GM12878 (cell line): ENCODE measurements around the gene YPEL3. TPM values are rescaled to one million over a fixed set of nuclear protein-coding genes. Genes with fewer than 3 reads are reported as not detected.

Source experiments
- ATAC-seq: fragments of 200-7000 bp; cut with Tn5 transposase; 3 replicates; pipeline ENCODE4 v1.9.1; 2020; ENCODE audit warnings: mild to moderate bottlenecking, moderate library complexity
- BruUV-seq: library from RNA; stranded (reverse); fragments of 400-500 nt; replicated peaks from 2 replicates; lab custom pipeline; 2021; lab: Mats Ljungman, UMichigan
- CTCF ChIA-PET: fragments of 300-600 bp; sonication (Branson Sonifier 250); formaldehyde crosslinking; extraction: SDS; loops from one replicate; lab custom pipeline; 2021; ENCODE audit warnings: inconsistent platforms; lab: Yijun Ruan, JAX
- POLR2A ChIA-PET: fragments of 350-600 bp; formaldehyde crosslinking; extraction: SDS; loops from one replicate; lab custom pipeline; 2021; ENCODE audit warnings: inconsistent platforms; lab: Charles Lee
- RAD21 ChIA-PET: fragments of 300-600 bp; sonication (Branson Sonifier 250); formaldehyde crosslinking; loops from one replicate; lab custom pipeline; 2023; ENCODE audit warnings: antibody characterized with exemption; ENCODE audit not compliant: unreplicated experiment; lab: Charles Lee
- SMC1A ChIA-PET: fragments of 300-600 bp; sonication (Branson Sonifier 250); formaldehyde crosslinking; loops from one replicate; lab custom pipeline; 2023; ENCODE audit not compliant: unreplicated experiment, uncharacterized antibody; lab: Charles Lee
- DNase-seq: peaks from one replicate; pipeline ENCODE4 v3.0.0-alpha.2; 2011; ENCODE audit warnings: low read depth, low spot score
- FAIRE-seq: peaks from 3 replicates; lab custom pipeline; 2011; peaks lifted over from hg19 to GRCh38; lab: Jason Lieb, UNC
- H2AFZ ChIP-seq: 2 replicates; pipeline ENCODE4 v1.6.0; 2011; ENCODE audit warnings: low read depth, low read length, control low read depth; ENCODE audit not compliant: control insufficient read depth
- H3K27ac ChIP-seq: 2 replicates; pipeline ENCODE4 v1.5.1; 2011; ENCODE audit warnings: control low read depth; ENCODE audit not compliant: control insufficient read depth, insufficient read depth
- H3K27me3 ChIP-seq, 2 experiments: replicated peaks in 1 of 2; 2 replicates each; pipeline versions ENCODE4 v1.6.0 to v1.6.1; 2011; ENCODE audit warnings: low read length in 1 of 2; ENCODE audit not compliant: control insufficient read depth in 2 of 2, insufficient read depth in 2 of 2
- H3K36me3 ChIP-seq, 2 experiments: 2 replicates each; pipeline ENCODE4 v1.5.1; 2011; ENCODE audit warnings: low read length in 1 of 2; ENCODE audit not compliant: control insufficient read depth in 2 of 2, insufficient read depth in 2 of 2
- H3K4me1 ChIP-seq: 2 replicates; pipeline ENCODE4 v1.6.1; 2011; ENCODE audit warnings: mild to moderate bottlenecking, low read length, moderate library complexity, mixed read lengths; ENCODE audit not compliant: control insufficient read depth, insufficient read depth
- H3K4me2 ChIP-seq: 2 replicates; pipeline ENCODE4 v1.6.0; 2011; ENCODE audit warnings: control low read depth; ENCODE audit not compliant: control insufficient read depth, insufficient read depth
- H3K4me3 ChIP-seq: fragments of 200-600 bp; sonication (generic); 2 replicates; pipeline ENCODE4 v1.5.1; 2016
- H3K79me2 ChIP-seq: 2 replicates; pipeline ENCODE4 v1.6.0; 2011; ENCODE audit warnings: low read length; ENCODE audit not compliant: control insufficient read depth, insufficient read depth
- H3K9ac ChIP-seq: 2 replicates; pipeline ENCODE4 v1.8.0; 2011; ENCODE audit warnings: low read length, control low read depth, mixed read lengths; ENCODE audit not compliant: control insufficient read depth, insufficient read depth
- H3K9me3 ChIP-seq: replicated peaks from 3 replicates; pipeline ENCODE4 v1.5.1; 2011; ENCODE audit warnings: mild to moderate bottlenecking, low read length; ENCODE audit not compliant: control insufficient read depth, insufficient read depth
- H4K20me1 ChIP-seq: 2 replicates; pipeline ENCODE4 v1.6.0; 2011; ENCODE audit not compliant: control insufficient read depth, insufficient read depth
- ATF3 ChIP-seq: IDR thresholded peaks from 2 replicates; pipeline ENCODE4 v1.6.1; 2011; ENCODE audit warnings: low read depth, mild to moderate bottlenecking, low read length, moderate library complexity, borderline replicate concordance; ENCODE audit errors: extremely low read depth
- FOXK2 ChIP-seq: fragments of 450-650 bp; IDR thresholded peaks from 2 replicates; pipeline ENCODE4 v1.6.1; 2017; ENCODE audit warnings: mild to moderate bottlenecking, moderate library complexity
- HDAC6 ChIP-seq: fragments of 200-600 bp; sonication (generic); IDR thresholded peaks from one replicate; pipeline ENCODE4 v1.8.0; 2017; ENCODE audit warnings: antibody characterized with exemption; ENCODE audit not compliant: unreplicated experiment
- IKZF2 ChIP-seq, 2 experiments: fragments of 450-650 bp; IDR thresholded peaks; 2 replicates each; pipeline ENCODE4 v1.6.1; 2017; ENCODE audit warnings: mild to moderate bottlenecking in 2 of 2, moderate library complexity in 2 of 2
- MTA3 ChIP-seq: IDR thresholded peaks from 2 replicates; pipeline ENCODE4 v1.6.1; 2012; ENCODE audit warnings: low read length, inconsistent platforms, borderline replicate concordance
- MYC ChIP-seq: IDR thresholded peaks from 2 replicates; pipeline ENCODE4 v1.6.1; 2011; ENCODE audit warnings: mild to moderate bottlenecking, low read length, moderate library complexity, inconsistent platforms; ENCODE audit not compliant: insufficient read depth, insufficient replicate concordance, insufficient read length, severe bottlenecking
- NFYA ChIP-seq: IDR thresholded peaks from 2 replicates; pipeline ENCODE4 v1.6.1; 2011; ENCODE audit warnings: low read depth, mild to moderate bottlenecking, low read length, improper control_type of control experiment, borderline replicate concordance
- NKRF ChIP-seq: fragments of 450-650 bp; conservative IDR thresholded peaks from 2 replicates; pipeline ENCODE4 v1.6.1; 2017; ENCODE audit warnings: mild to moderate bottlenecking, moderate library complexity
- NR2C2 ChIP-seq: IDR thresholded peaks from 2 replicates; pipeline ENCODE4 v1.6.1; 2011; ENCODE audit warnings: borderline replicate concordance, low read depth; ENCODE audit not compliant: control insufficient read depth, insufficient read length
- POLR2A ChIP-seq: IDR thresholded peaks from 2 replicates; pipeline ENCODE4 v1.6.1; 2011; ENCODE audit warnings: low read depth, mild to moderate bottlenecking, low read length
- RAD21 ChIP-seq: IDR thresholded peaks from 2 replicates; pipeline ENCODE4 v1.6.1; 2011; ENCODE audit warnings: mild to moderate bottlenecking, low read depth, low read length, moderate library complexity; ENCODE audit not compliant: insufficient read depth
- RB1 ChIP-seq: fragments of 450-650 bp; formaldehyde crosslinking; IDR thresholded peaks from 2 replicates; pipeline ENCODE4 v1.6.1; 2017; ENCODE audit warnings: mild to moderate bottlenecking, borderline replicate concordance
- SREBF1 ChIP-seq: IDR thresholded peaks from 2 replicates; pipeline ENCODE4 v1.6.1; 2012; ENCODE audit warnings: mild to moderate bottlenecking, low read length
- SUZ12 ChIP-seq: fragments of 200-600 bp; sonication (generic); IDR thresholded peaks from one replicate; pipeline ENCODE4 v1.6.1; 2018; ENCODE audit warnings: antibody characterized with exemption, mild to moderate bottlenecking; ENCODE audit not compliant: unreplicated experiment
- WGBS: methylation state at CpG from one replicate; pipeline ENCODE4 v1.1.6; 2016; ENCODE audit warnings: low lambda C conversion rate; ENCODE audit not compliant: insufficient replicate concordance, insufficient coverage; ENCODE audit errors: missing lambda C conversion rate; 5-methylcytosine and 5-hydroxymethylcytosine counted together
- in situ Hi-C: fragments of 300-500 bp; cut with MboI; formaldehyde crosslinking; loops from 9 replicates; pipeline ENCODE4 v1.14.3; 2018; ENCODE audit warnings: mixed read lengths
- intact Hi-C: fragments of 100-400 bp; cut with micrococcal nuclease; formaldehyde crosslinking; loops from one replicate; pipeline ENCODE4 v1.14.2; 2022; ENCODE audit not compliant: unreplicated experiment
- polyA plus RNA-seq, 11 experiments: library from polyadenylated mRNA; depleted of rRNA in 4 of 11; unstranded in 6 of 11; stranded (reverse) in 5 of 11; fragments of >200 nt; fragmentation: Nextera tagmentation in 4 of 11; fragmentation: Illumina TruSeq in 1 of 11; extraction: Ambion mirVana in 4 of 11; extraction: Trizol in 1 of 11; gene quantifications; 1 replicate in 1 of 11; 2 replicates in 10 of 11; pipeline versions ENCODE4 v1.2.1 to v1.2.3, GENCODE V29; 2011 to 2016; ENCODE audit warnings: inconsistent platforms in 2 of 11, missing spikeins in 2 of 11, low read depth in 1 of 11
- total RNA-seq, 4 experiments: library from RNA; depleted of rRNA in 3 of 4; stranded (reverse); fragments of >200 nt in 3 of 4; fragmentation: Illumina TruSeq in 1 of 4; extraction: Trizol in 1 of 4; gene quantifications; 2 replicates each; pipeline versions ENCODE4 v1.2.1 to v1.2.3, GENCODE V29; 2013 to 2021
- TF ChIP-seq, protein P1 (sequence below): fragments of 450-650 bp; IDR thresholded peaks from 2 replicates; pipeline ENCODE4 v1.6.1; 2017; ENCODE audit warnings: low read depth, mild to moderate bottlenecking, moderate library complexity

The YPEL3 gene
- total and polyA plus RNA-seq, 10 of the 15 experiments (the other 5 are each of a cell fraction or from before 2014, with no cell fraction given) = 1.3 to 22.0 (median 12.1) TPM

DNA sequence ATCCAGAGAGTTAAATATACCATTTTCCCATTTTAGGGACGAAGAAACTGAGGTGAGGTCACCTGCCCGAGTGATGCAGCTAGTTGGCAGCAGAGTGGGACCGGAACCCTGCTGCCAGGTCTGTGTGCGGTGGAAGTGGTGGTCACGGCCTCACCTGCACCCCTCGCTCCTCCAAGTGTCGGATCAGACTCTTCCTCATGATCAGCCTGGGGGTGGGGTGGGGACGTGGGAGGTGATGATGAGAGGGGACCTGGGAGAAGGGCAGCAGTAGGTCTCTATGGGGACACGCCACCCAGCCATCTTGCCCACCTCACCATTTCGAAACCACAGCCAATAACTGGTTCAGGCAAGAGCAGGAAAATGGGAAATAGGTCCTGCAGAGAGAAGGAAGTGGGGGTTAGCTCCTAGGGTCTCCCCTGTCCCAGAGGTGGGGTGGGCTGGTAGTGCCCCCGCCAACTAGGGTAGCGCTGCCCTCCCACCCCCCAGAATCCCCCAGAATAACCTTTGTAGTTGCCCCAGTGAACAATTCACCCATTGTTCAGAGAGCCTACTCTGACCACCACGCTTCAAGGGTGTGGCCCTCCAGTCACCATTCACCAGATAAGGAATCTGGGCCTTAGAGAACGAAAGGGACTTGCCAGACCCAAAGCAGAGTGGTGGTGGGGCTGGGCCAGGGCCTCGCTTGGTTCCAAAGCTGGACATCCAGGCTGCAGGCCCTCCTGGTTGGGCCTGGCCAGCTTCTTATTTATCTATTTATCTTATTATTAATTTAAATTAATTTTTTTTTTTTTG, 12.2 kb upstream of the YPEL3 start (continued):
- TF ChIP-seq RB1 = no peak
- TF ChIP-seq HDAC6 = no peak
- no peak for TF ChIP-seq SUZ12
- TF ChIP-seq FOXK2 = no peak
- TF ChIP-seq, protein P1, sequence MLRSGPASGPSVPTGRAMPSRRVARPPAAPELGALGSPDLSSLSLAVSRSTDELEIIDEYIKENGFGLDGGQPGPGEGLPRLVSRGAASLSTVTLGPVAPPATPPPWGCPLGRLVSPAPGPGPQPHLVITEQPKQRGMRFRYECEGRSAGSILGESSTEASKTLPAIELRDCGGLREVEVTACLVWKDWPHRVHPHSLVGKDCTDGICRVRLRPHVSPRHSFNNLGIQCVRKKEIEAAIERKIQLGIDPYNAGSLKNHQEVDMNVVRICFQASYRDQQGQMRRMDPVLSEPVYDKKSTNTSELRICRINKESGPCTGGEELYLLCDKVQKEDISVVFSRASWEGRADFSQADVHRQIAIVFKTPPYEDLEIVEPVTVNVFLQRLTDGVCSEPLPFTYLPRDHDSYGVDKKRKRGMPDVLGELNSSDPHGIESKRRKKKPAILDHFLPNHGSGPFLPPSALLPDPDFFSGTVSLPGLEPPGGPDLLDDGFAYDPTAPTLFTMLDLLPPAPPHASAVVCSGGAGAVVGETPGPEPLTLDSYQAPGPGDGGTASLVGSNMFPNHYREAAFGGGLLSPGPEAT = no peak
- no peak for TF ChIP-seq RAD21

GRCh38 chr16:30104492-30104891, 8.5 kb upstream of the YPEL3 start:
- in situ Hi-C loops = no loop called here
- ATAC-seq = no peak

More at GRCh38 chr16:30104492-30104891, 8.5 kb upstream of the YPEL3 start:
- no peaks in the 10 kb centered on the region for H3K36me3 ChIP-seq
- no peaks in the 10 kb centered on the region for H3K79me2 ChIP-seq
- ChIA-PET SMC1A (interaction anchor here (1.2 to 2.5 kb wide), 2 partner anchors 12 to 39 kb away, joined by 3 to 11 read pairs; partner anchors contain the start of gene TBX6), CTCF (interaction anchor here (0.9 to 4.0 kb wide), 2 partner anchors 12 to 24 kb away, joined by 3 to 22 read pairs; partner anchors contain the start of gene TBX6), RAD21 (no interaction called here)
- H2AFZ ChIP-seq = no peak overlapping the region
- no peak overlapping the region for H3K27ac ChIP-seq
- intact Hi-C loops = no loop called here
- FAIRE-seq (no peak), DNase-seq (no peak)
- H3K27me3 ChIP-seq = no peaks in the 10 kb centered on the region
- H3K9ac ChIP-seq = no peak overlapping the region
- no peaks in the 10 kb centered on the region for H3K4me1 ChIP-seq
- no TSS peak for BruUV-seq
- H4K20me1 ChIP-seq = no peaks in the 10 kb centered on the region
- H3K4me2 ChIP-seq = no peak overlapping the region
- no peak overlapping the region for H3K4me3 ChIP-seq
- no peaks in the 10 kb centered on the region; the same call in 2 of the 3 replicates for H3K9me3 ChIP-seq
- TF ChIP-seq NKRF (no peak), IKZF2 (IDR thresholded peaks at IDR 0.05) (no peak), ATF3 (no peak), POLR2A (no peak), NFYA (no peak), MTA3 (no peak), NR2C2 (no peak), MYC (no peak), SREBF1 (no peak)
- TF ChIP-seq, all 136 proteins: peak for 0
- whole genome bisulfite sequencing = 42% methylated on average over 6 of the region's 6 CpGs
- POLR2A ChIA-PET = no interaction called here
